HT1080 (cell line): ENCODE results near the gene OPA3. TPM values are rescaled to one million over a fixed set of nuclear protein-coding genes. Genes with fewer than 3 reads are reported as not detected.
"Not testable (repeated sequence)": the region's sequence is repeated elsewhere in the genome, so short reads cannot be mapped to it uniquely, and the experiment has no call there.

Experiments
- DNase-seq: peaks from one replicate; pipeline ENCODE4 v3.0.0-alpha.2; 2015; ENCODE audit warnings: low read depth
- total RNA-seq: library from RNA; depleted of rRNA; stranded (reverse); fragments of >200 nt; shearing (Covaris generic); gene quantifications from 2 replicates; pipeline ENCODE4 v1.2.3, GENCODE V29; 2014

OPA3 gene
- total RNA-seq, 1 experiment from 2014 or later: 14.3 TPM

DNA sequence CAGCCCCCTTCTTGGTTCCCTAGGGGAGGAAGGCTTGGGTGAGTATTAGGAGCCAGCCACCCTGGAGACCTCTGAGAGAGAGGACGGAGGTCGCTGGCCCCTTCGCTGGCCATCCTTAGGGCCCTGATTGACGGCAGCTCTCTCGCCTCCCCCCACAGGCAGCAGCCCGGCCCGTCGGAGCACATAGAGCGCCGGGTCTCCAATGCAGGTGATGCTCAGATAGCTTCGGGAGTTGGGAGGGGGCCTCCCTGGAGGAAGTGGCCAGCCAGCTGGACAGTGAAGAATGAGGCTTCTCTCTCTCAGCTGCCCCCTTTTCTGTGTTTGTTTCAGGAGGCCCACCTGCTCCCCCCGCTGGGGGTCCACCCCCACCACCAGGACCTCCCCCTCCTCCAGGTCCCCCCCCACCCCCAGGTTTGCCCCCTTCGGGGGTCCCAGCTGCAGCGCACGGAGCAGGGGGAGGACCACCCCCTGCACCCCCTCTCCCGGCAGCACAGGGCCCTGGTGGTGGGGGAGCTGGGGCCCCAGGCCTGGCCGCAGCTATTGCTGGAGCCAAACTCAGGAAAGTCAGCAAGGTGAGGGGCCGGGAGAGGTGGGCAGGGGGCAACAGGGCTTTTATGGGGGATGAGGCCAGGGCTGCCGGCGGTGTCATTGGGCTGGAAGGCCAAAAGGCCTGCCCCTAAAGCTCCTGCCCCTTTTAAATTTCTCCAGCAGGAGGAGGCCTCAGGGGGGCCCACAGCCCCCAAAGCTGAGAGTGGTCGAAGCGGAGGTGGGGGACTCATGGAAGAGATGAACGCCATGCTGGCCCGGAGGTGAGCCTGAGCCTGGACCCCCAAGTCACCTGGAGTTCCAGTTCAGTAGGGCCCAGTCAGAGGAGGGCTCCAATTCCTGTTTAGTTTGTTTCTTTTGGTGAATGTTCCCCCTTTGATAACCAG lies 62.3 kb downstream of the OPA3 start:
- no peak for DNase-seq

DNA sequence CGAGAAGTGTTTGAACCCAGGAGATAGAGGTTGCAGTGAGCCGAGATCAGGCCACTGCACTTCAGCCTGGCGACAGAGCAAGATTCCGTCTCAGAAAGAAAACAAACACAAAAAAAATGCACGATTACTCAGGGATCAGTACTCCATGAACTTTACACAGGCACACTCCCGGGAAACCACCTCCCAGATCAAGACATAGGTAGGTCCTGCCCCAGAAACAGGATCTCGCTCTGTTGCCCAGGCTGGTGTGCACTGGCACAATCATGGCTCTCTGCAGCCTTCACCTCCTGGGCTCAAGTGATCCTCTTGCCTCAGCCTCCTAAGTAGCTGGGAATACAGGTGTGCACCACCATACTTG lies 66.2 kb downstream of the OPA3 start:
- no peak for DNase-seq

DNA sequence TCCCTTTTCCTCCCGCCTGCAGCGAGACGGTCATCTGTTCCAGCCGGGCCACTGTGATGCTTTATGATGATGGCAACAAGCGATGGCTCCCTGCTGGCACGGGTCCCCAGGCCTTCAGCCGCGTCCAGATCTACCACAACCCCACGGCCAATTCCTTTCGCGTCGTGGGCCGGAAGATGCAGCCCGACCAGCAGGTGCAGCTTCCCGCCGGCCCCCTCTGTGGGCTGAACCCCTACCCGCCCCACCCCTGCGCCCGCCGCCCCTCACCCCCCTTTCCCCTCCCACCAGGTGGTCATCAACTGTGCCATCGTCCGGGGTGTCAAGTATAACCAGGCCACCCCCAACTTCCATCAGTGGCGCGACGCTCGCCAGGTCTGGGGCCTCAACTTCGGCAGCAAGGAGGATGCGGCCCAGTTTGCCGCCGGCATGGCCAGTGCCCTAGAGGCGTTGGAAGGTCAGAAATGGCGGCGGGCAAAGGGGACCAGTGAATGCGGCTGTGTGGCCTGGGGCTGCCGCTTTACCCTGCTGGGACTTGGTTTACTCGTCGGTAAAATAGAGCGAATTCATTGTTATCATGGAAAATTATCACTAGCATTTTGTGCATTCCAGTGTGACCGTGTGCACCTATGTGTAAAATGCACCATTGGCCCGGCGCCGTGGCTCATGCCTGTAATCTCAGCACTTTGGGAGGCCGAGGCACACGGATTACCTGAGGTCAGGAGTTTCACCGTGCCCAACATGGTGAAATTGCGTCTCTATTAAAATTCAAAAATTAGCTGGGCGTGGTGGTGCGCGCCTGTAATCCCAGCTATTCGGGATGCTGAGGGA lies 66.7 kb downstream of the OPA3 start:
- DNase-seq: no peak

DNA sequence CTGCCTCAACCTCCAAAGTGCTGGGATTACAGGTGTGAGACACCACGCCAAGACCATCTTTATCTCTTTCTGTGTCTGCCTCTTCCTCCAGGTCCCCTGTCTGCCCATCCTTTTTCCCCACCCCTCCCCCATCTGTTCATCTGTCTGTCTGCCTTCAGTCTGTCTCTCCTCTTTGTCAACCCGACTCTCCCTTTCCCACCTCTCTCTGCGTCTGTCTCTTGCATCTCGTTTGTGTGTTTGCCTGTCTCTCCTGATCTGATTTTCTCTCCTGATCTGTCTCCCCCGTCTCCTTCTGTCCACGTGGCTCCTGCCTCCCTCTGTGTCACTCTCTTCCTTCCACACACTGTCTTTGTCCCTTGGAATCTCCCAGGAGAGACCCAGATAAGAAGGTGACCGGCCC lies 67.4 kb downstream of the OPA3 start:
- no peak for DNase-seq

DNA sequence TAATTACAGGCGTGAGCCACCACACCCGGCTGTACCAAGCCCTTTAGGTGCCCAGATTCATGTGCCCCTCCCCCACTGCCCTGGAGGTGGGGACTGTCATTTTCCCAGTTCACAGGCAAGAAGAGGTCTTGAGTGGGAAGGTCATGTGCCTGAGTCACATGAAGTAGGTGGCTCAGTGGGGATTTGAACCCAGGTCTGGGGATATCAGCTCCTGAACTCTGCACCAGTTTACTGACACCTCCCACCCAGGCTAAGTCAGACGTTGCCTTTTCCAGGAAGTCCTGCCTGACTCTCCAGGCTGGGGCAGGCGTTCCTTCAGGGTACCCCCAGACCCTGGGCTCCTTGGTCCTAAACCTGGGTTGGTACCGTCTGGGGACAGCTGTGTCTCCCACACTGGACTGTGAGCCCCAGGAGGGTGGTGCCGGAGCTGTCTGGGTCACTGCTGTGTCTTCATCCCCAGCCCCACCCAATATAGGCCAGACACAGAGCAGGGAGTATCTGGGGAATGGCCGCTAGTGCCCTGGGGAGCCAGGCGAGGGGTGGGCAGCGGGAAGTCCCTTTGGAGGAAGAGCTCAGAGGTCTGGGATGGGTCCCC lies 68.7 kb downstream of the OPA3 start:
- DNase-seq: no peak

DNA sequence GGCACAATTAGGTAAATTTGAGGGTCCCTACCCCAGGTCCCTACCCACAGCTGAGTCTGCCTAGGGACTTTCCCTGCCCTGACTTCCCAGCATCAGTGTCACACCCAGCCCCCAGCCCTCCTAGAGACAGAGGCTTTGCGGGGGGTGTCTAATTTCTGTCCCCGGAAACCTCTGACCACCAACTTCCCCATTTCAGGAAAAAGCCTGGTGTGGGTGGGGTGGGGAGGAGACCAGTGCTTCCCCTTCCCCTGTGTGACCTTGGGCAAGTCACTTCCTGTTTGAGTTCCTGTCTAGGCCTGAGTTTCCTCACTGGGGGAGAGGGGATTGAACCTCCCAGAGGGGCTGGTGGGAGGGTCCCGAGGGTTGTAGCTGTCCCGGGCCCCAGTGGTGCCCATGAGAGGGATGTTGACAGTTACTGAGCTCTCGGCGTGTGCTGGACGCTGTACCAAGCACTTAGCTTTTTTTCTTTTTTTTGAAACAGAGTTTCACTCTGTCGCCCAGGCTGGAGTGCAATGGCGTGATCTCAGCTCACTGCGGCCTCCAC lies 69.4 kb downstream of the OPA3 start:
- DNase-seq: no peak

DNA sequence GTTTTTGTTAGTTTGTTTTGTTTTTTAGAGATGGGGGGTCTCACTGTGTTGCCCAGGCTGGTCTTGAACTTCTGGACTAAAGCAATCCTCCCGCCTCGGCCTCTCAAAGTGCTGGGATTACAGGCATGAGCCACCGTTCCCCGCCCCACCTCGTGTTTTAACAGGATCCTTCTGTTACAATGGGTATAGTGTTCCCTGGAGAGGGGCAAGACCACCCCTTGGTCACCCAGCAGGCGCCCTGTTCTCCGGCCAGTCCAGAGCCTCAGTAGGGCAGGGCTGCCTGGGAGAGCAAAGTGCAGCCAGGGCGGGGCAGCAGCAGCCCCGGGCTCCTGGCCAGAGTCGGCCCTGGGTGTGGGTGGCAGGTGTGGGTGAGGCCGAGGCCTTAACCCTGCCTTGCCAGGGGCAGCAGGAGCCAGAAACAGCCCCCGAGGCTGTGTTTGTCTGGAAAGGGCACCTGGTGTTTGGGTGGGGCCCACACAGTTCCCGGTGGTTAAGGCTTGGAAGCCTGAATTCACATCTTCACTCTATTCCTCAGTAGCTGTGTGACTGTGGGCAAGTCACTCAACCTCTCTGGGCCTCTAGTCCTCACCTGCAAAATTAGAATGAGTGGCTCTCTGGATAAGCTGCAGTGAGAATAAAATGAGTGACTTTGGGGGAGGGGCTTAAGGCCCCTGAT lies 70.1 kb downstream of the OPA3 start:
- DNase-seq: no peak

DNA sequence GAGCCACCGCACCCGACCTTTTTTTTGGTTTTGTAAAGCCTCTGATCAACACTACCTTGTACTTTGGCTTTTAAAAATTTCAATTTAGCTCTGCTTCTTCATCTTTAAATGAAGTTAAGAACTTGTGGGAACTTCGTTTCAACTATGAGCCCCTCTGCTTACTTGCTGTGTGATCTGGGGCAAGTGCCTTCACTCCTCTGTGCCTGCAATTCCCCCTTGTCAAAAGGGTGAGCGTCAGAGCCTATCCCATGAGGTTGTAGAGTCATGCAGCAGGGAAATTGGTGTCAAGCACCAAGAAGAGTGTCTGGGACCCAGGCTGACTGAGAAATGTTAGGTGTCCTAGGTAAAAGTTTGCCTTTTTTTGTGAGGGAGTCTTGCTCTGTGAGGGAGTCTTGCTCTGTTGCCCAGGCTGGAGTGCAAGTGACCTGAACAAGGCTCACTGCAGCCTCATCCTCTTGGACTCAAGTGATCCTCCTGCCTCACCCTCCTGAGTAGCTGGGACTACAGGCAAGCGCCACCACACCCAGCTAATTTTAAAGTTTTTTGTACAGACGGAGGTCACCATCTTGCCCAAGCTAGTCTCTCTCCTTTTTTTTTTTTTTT lies 71.6 kb downstream of the OPA3 start:
- no peak for DNase-seq

DNA sequence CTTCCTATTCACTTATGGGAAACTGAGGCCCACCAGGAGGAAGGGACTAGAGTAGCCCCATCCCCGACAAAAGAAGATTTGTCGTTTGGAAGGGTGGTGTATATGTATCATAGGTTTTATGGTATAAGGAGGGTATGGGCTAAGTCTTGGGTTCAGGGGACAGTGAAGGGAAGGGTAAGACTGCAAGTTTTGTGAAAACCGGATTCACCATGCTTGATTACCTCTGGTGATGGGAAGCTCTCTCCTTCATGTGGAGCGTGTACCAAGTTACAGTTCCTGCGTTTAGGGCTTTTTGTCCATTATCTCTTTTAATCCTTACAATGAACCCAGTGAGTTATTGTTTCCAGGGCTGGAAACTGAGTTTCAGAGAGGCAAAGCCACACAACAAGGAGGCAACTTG lies 73.5 kb downstream of the OPA3 start:
- DNase-seq: no peak

DNA sequence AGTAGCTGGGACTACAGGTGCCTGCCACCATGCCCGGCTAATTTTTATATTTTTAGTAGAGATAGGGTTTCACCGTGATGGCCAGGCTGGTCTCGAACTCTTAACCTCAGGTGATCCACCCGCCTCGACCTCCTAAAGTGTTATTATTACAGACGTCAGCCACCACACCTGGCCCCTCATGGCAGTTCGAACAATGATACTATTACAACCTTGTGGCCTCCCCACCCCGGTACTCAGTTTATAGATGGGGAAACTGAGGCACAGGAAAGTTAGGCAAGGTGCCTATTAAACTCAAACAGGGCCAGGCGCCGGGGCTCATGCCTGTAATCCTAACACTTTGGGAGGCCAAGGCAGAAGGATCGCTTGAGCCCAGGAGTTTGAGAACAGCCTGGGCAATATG lies 74.2 kb downstream of the OPA3 start:
- not testable (repeated sequence) for DNase-seq

DNA sequence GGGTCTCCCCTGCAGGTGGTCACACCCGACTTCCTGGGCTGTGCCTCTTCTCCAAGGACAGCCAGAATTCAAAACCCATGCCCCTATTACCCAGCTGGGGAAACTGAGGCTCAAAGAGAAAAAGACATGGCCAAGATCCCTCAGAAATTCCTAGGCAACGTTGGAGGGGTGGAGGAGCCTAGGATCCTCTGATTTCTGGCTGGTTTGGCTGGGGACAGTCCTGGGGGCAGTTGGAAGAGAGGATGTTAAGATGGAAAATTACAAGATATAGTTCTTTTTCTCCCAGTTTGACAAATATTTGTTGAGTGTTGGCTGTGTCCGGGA lies 74.9 kb downstream of the OPA3 start:
- DNase-seq: no peak

DNA sequence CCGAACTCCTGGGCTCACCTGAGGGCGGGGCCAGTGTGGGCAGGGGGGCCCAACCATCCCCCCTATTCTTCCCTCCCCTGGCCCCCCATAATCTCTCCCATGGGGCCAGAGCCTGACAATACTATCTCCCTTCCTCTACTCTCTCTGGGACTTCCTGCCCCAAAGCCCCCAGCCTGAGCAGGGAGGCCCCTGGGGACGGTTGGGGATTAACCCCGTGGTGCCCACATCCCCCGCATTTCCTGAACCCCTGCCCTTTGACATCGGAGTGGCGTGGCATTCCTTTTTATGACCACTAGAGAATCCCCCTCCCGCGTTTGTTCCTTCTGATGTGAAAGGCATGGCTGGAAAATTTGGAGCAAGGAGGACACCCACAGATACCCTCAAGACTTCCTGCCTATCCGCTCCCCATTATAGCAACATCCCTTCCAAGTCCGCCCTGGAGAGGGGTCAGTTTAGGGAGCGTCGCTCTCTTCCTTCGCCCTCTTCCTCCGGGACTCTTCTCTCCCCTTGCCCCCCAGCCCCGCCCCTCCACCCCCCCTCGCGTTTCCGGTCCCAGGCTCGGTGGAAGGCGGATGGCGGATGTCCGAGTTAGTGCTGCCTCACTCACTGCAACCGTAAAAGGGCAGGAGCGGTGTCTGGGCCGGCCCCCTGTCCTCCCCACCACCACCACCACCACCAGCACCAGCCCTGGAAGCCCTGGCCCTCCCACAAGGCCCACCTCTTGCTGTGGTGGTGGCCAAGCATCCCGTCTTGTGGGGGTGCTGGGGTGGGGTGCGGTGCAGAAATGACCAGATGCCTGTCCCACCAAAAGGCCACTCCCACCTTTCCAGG lies 75.5 kb downstream of the OPA3 start:
- peak; percentile 68 for DNase-seq

DNA sequence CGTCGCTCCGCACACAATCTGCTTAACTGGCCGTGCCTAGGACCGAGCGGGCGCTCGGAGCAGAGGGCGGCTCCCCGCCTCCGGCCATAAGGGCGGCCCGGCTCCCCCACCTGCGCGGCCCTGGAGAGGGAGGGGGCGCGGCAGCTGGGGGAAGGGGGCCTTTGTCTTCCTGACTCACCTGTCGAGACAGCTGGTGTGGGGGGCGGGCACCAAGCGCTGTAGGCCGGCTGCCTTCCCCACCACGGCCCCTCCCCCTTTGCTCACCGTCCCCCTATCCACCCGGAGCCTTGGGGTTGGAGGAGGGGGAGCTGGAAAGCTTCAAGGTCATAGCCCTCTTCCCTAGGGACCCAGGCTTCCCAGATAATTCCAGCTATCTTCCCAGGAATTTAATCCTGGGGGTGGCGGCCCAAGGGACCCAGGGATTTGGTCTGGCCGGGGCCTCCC lies 76.2 kb downstream of the OPA3 start:
- peak; percentile 40 for DNase-seq

DNA sequence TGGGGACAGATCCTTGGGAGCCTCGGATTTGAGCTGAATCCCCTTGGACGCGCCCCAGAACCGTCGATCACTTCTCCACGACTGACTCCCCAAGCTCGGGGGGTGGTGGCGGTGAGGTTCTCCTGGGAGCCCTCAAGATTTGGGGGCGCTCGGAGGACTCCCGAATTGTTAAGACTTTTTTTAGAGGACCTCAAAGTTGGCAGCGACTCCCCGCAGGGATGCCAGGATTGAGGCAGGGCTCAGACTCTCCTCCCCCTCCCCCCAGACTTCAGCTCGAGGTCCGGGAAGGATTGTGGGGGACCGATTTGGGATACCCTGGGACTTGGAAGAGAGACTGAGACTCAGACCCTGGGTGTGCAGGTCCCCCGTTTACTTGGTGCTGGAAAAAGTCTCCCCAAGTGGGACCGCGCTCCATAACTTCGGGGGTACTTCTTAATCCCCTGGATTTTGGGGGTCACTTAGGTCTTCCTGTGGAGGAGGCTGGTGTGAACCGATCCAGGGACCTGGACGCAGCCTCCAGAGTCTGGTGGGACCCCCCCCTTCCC lies 76.7 kb downstream of the OPA3 start:
- DNase-seq: no peak

DNA sequence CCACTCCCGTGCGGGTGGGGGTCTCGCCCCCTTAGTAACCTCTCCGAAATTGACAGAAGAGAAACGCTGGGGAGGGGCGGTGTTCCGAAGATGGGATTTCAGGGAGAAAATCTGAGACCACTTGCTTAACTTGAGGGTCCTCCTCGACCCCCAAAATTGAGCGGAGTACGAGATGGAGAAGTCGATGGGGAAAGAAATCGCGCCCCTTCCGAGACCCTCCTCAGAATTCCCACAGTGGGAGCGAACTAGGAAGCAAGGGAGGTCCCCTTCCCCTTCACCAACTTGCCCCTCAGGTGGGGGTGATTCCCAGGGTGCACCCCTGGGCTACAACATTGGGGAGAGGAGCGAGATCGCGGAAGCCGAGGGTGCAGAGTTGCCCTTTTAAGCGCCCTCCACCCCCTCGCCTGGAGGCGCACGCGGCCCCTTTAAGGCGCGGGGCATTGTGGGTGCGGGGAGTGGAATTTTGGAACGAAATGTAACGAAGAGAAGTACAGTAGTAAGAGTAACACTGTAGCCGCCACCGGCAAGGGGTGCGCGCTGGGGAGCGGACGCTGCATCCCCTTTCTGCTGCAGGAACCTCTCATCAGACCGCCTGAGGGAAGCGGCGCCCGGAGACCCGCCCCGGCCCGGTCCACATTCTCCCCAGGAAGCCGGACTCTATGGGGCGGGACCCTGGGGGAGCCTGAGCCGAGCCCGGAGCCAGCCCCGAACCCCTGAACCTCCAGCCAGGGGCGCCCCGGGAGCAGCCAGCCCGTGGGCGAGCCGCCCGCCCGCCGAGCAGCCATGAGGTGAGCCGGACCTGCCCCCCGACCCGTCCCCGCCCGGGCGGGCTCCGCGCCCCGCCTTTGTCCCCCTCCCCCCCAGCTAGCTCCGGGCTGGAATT lies 77.4 kb downstream of the OPA3 start, which contains the start of gene VASP:
Gene VASP, plus strand, starts transcription at position 491 of the 883 bp plus-strand sequence. Its CDS starts 293 bp downstream, at position 784.
- peak; percentile 89 for DNase-seq

DNA sequence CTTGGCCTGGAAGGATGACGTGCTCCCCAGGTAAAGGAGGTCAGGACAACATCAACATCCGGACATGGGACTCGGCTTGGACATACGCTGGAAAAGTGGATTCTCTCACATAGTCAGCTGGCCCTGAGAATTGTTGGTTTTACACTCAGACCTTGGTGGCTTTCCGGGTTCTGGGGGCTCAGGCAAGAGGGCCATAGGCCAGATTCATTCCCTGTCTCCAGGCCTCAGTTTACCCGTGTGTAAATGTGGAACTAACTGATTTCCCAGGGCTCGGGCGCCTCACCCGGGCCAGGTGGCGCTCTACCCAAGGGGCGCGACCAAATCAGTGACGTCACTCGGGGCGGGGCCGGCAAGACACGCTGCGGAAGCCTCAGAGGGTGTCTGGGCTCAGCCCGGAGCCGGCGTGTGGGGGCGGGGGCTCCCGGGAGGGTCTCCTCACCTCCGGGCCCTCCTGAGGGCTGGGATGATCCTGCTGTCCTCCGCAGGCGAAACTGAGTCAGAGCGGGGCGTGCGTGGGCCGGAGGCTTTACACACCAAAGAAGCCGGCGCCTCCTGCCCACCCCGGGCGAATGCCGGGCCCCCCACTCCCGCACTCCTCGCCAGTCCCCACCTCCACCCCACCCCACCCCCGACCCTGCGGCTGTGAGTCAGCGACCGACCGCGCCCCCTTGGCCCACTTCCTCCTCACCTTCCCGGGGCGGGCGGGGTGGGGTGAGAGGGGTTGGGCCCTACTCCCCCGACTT lies 78.2 kb downstream of the OPA3 start:
- peak; percentile 87 for DNase-seq

DNA sequence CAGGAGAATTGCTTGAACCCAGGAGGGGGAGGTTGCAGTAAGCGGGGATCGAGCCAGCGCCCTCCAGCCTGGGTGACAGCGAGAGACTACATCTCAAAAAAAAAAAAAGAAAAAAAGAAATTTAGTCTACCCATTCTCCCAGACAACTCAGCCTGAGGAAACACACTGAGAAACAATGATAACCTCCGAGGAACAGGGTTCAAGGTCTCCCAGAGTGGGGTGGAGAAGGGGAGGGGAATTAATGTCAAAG lies 78.7 kb downstream of the OPA3 start:
- DNase-seq: no peak
